Activated naive CD4-positive, alpha-beta T cell treated with Interleukin-2 at 50 U/mL for 16 hours (primary cell): ENCODE results near the gene EML1.

Experiments
- DNase-seq: peaks from one replicate; pipeline ENCODE4 v3.0.0-alpha.2; 2020

The EML1 gene, protein sequence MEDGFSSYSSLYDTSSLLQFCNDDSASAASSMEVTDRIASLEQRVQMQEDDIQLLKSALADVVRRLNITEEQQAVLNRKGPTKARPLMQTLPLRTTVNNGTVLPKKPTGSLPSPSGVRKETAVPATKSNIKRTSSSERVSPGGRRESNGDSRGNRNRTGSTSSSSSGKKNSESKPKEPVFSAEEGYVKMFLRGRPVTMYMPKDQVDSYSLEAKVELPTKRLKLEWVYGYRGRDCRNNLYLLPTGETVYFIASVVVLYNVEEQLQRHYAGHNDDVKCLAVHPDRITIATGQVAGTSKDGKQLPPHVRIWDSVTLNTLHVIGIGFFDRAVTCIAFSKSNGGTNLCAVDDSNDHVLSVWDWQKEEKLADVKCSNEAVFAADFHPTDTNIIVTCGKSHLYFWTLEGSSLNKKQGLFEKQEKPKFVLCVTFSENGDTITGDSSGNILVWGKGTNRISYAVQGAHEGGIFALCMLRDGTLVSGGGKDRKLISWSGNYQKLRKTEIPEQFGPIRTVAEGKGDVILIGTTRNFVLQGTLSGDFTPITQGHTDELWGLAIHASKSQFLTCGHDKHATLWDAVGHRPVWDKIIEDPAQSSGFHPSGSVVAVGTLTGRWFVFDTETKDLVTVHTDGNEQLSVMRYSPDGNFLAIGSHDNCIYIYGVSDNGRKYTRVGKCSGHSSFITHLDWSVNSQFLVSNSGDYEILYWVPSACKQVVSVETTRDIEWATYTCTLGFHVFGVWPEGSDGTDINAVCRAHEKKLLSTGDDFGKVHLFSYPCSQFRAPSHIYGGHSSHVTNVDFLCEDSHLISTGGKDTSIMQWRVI

GRCh38 chr14:99793213-99794150, at the start of gene EML1:
Gene EML1, plus strand, starts transcription at chr14:99793413. Its CDS starts 64 bp downstream, at chr14:99793477.
- DNase-seq = peak; percentile 71

GRCh38 chr14:99744199-99744872, 48.9 kb upstream of the EML1 start:
- DNase-seq = no peak

GRCh38 chr14:99744873-99745224, 48.4 kb upstream of the EML1 start:
- DNase-seq = no peak

DNA sequence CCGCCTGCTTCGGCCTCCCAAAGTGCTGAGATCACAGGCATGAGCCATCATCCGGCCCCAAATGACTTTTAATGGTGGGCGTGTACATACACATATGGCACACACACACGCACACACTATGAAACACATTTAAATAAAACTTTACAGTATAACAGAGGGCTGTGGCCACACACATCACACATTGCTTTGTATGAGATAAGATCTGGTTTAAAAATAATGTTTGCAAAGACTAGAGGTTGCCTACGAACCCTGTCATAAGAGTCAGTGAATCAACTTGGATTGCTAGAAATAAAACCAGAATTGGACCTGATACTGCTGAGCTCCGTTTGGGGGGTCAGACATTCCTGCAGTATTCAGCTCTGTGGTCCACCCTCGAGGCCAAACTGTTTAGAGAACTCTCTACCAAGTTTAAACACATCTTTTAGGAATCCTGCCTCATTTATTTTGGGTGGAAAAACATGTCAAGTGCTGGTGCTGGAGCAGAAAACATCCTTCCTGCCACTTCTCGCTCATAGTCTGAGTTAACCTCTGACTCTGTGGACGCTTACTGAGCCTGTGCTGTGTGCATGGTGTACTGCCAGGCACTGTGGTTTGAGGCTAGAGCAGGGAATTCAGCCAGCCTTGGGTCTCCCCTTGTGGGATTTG, 47.8 kb upstream of the EML1 start:
- no peak for DNase-seq

DNA sequence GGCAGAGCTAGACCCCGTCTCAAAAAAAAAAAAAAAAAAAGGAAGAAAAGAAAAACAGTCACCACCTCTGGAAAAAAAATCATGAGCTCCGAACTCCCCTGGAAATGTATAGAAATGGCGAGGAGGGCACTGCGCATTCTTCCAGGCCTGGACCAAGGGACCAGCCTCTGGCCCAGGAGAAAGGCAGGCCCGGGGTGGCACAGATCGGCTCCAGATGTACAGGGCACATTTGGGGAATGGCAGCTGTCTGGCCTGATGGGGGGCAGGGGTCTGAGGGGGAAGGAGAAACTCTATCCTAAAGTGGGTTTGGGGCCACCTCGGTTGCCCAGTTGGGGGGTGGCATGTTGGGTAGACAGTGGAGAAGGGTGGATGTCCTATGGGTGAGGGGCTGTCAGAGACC, 46.0 kb upstream of the EML1 start:
- no peak for DNase-seq

- DNase-seq = no peak
Measured at GRCh38 chr14:99747582-99748330, 45.5 kb upstream of the EML1 start.

GRCh38 chr14:99748529-99748928, 44.7 kb upstream of the EML1 start:
- DNase-seq = no peak

GRCh38 chr14:99749142-99749541, 44.1 kb upstream of the EML1 start:
- DNase-seq = no peak

DNA sequence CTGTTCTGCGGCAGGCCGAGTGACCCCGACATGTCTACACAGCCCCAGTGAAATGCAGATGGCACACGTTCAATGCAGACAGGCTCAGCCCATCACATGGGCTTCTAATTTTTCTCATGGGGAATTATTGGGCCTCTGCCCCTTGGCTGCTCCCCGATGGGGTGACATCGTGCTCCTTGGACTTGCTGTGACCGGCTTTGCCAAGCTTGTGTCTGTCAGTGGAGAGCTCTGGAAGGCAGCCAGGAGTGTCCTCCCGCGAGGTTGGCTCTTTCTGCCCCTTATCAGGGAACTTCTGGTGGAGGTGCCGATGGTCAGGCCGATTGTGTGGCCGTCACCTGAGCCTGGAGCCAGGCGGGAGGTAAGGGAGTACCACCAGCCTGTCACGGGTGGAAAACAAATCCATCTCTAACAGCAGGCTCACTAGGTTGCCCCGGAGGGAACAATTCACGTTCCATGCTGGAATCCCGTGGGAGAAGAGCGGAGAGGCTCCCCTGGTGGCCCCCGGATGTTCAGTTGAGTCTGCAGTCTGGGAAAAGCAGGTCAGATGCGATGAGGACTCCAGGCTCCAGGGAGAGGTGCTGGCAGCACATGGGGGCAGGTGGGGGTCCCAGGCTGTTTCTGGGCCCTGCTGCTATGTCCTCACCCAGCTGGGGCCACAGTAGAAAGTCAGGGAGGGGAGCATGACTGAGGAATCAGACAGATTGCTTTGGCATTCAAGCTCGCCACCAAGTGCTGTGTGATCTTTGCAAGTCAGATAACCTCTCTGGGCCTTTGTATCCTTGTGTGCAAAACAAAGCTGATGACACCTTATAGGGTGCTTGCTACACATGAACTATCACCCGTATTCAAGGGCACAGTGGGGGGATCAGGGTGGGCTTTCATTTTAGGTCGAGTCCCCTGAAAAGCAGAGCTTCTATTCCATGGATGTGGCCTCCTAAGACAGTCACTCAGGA, 43.2 kb upstream of the EML1 start:
- DNase-seq = no peak

DNA sequence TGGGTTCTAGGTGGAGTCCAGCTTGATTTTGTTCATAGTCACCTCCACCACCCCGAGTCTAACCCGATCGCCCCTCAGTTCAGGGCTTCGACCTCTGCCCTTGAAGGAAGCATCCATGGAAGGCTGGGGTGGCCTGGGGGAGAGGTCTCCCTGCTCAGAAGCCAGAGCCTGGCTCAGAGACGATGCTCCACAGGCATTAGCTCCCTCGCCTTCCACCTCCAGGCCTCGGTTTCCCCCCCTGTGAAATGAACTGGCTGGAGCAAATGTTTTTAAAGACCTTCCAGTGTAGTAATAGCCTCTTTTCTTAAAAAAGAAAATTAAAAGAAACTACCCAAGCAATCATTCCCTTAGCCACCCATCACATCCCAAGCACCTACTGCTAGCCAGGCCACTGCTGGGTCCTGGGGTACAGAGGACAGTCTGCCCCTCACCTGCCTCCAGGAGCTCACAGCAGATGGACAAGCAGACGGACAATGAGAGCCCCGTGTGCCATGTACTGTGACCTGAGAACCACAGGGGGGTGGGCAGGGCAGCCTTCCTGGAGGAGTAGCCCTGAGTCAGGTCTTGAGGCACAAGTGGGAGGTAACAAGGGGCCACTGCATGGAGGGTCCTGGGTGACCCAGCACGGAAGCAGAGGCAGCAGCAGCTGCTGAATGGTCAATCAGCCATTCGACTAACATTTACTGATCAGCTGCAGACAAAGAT, 42.3 kb upstream of the EML1 start:
- no peak for DNase-seq

GRCh38 chr14:99751539-99752485, 41.4 kb upstream of the EML1 start:
- no peak for DNase-seq

DNA sequence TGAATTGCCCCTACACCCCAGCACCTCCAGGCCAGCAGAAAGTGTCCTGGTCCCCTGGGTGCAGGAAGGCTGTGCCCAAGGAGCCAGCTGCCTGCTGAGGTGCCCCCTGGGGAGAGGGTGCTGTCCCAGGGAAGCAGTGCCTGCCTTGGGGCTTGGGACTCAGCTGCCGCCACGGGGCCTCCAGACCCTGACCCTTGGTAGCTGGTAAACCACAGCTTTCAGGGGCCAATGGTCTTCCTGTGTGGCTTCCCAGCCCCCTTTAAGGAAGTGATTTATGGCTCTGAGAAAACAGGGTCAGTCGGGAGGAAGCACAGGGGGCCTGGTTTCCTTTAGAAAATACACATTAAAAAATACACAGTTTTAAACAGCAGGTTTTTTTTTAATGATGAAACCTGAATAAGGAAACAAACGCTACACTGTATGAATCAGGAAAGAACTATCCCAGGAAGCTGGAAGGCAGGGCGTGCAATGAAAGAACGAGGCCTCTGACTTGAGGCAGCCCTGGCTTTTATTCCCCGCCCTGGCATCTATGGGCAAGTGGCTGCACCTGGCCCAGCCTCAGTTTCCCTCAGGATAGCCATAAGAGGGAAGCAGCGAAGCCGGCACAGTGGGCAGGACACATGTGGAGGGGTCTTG, 40.6 kb upstream of the EML1 start:
- DNase-seq = no peak

GRCh38 chr14:99753225-99754140, 39.7 kb upstream of the EML1 start:
- DNase-seq = no peak

DNA sequence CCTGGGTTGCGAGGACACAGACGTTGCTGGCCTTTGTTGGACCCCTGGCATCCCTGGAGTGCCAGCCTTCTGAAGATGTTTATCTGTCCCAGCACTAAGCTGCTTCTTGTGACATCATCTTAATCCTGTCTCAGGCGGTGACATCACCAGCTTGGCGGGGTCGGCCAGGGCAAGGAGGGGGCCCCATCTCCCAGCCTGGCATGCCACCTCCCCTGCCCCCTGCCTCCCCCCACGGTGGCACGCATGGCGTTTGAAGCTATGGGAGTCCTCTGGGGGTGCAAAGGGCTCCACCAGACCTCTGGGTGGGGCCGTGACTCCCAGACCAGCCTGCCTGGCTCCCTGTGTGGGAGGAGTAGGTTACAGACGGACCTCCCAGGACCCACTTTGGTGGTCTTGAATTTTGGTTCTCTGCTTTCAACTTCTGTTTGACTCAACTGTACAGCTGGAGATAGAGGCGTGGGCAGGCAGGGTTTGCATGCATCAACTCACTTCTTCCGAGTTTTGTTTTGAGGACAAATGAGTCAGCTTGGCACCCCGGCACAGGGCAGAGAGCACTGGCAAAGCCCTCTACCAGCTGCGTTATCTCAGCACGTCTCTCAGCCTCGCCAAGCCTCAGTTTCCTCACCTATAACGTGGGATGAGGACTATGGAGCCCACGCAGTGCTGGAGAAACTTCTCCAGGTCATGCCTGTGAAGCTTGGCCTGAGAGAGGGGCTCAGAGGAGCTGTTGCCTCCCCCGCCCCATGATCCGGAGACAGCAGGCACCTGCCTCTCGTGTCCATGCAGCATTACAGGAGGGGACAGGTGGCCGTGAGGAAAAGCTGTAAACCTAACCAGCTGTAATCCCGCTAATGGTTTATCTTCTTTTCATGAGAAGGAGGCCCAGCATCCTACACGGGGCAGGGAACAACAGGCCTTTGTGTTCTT, 38.8 kb upstream of the EML1 start:
- peak; percentile 45 for DNase-seq

- DNase-seq = no peak
Measured at GRCh38 chr14:99755068-99755405, 38.2 kb upstream of the EML1 start.
